HG03558 (cell line): ENCODE data around the gene DNAH5.

Experiments used
- ATAC-seq: cut with Tn5 transposase; IDR thresholded peaks from one replicate; pipeline ENCODE4 v1.9.1; 2021; ENCODE audit warnings: moderate number of reproducible peaks; ENCODE audit not compliant: unreplicated experiment; ENCODE audit errors: extremely low read depth

The DNAH5 gene

GRCh38 chr5:13941468-13941867, 3.0 kb downstream of the DNAH5 start:
- no peak for ATAC-seq

DNA sequence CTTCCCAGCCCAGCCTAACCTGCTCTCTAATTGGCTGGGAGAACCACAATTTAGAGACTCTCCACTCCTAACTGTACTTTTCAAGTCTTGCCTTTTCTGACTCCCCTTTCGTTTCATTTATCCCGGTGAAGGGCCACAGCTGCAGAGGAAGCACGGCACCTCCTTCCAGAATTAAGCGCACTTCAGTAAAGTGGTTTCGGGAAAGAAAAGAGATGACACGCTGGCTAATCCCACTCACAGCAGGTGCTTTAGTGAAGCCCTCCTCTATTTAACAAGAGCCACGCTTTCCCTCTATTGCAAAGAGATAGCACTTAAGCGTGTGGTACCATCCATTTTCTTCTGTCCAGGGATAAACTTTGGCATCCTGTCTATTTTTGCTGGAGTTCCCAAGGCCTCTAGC, 4.8 kb downstream of the DNAH5 start:
- ATAC-seq = no peak

DNA sequence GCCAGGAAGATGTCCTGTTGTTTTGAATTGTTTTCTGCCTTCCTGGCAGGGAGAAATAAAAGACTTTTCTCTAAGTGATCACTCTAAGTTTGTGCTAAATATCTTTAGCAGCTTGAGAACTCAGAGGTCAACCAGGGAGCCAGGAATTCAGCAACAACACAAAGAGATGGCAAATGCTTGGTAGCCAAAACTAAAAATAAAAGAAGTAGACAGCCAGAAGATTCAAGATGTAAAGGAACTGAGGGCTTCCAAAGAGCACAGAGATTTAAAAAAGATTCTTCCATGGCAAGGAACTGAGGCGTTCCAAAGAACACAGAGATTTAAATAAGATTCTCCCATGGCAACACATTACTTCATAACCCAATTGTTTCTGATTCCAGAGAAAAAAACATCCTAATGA, 9.6 kb downstream of the DNAH5 start:
- no peak for ATAC-seq

GRCh38 chr5:13934125-13934524, 10.4 kb downstream of the DNAH5 start:
- no peak for ATAC-seq

GRCh38 chr5:13932561-13932960, 11.9 kb downstream of the DNAH5 start:
- no peak for ATAC-seq

DNA sequence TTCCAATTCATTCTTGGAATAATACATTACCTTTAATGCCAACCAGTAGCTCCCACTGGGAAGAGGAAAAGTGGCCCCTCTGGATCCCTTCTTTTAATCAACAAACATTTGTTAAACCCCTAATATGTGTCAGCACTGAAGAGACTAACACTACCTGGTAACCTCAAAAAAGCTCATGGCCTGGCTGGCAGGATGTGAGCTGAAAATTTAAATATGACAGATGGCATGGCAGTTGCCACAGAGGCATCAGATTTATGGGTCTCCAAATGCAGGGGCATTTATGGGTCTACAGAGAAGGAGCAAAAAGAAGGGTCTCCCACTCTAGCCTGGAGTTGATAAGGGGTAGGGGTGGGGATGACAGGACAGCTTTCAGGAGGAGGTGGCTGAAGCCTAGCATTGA, 12.5 kb downstream of the DNAH5 start:
- ATAC-seq = no peak

- ATAC-seq = no peak
Observed at GRCh38 chr5:13930541-13931171, 13.8 kb downstream of the DNAH5 start.

DNA sequence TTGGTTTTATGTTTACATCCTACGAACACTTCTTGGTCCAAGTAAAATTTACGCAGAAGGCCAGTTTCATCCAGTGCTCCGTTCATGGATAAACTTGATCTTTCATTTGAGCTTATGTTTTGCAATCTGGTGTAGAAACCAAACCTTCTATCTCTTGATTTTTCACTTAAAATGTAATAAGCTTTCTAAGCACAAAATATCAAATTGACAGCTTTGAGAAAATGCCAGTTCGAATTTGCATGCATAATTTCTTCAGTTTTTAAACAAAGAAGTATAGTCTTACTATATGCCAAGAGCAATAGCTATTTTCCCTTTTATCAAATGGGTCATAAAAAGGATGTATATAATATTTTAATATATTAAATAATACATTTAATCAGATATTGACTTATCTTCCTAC, 17.8 kb downstream of the DNAH5 start:
- no peak for ATAC-seq

GRCh38 chr5:13921578-13921977, 22.9 kb downstream of the DNAH5 start:
- ATAC-seq = no peak

DNA sequence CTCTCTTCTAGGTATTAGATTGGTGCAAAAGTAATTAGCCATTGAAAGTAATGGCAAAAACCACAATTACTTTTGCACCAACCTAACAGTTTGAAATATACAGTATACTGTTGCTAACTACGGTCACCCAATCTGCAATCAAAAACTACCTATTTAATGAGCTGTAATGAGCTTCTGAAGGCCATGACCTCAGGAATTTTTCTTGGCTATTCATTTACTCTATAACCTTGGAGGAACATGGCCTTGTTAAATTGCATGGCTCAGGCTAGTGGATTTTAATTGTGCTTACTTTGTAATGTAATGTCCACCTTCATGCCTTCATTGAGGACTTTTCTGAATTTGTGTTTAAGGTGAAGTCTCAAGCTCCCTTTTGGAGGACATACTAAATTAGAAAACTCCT, 24.7 kb downstream of the DNAH5 start:
- no peak for ATAC-seq

DNA sequence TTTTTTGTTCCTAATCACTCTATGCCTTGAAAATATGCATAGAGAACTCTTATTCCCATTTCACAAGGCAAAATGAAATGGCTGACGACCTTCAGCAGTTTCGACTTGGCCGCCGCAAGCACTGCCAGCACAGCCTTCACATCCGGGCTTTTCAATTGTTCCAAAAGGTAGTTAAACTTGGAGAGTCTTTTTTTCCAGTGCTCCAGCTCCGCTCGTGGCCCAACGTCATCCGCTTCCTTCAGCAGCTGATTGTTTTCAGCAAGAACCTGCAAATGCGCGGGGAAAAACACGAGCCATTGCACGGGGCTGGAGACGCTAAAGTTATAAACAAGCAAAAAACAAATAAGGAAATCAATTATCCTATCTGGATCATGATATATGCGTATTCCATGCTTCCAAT, 25.4 kb downstream of the DNAH5 start:
- no peak for ATAC-seq

DNA sequence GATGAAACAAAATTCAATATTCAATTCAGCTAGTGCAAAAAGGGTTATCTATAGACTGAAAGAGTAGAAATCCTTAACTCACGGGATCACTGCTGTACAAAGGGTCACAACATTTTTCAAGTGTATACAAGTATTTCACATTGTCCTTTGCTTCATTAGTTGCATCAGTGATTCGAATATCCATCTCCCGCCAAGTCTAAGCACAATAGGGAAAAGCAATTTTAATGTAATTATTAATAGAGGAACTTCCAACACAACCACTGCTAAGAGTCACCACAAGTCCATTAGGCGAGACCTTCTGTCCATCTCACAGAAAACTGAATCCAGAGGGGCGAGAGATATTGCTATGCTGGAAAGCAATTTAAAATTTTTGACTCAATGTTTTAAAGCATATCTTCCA, 27.4 kb downstream of the DNAH5 start:
- ATAC-seq = no peak

DNA sequence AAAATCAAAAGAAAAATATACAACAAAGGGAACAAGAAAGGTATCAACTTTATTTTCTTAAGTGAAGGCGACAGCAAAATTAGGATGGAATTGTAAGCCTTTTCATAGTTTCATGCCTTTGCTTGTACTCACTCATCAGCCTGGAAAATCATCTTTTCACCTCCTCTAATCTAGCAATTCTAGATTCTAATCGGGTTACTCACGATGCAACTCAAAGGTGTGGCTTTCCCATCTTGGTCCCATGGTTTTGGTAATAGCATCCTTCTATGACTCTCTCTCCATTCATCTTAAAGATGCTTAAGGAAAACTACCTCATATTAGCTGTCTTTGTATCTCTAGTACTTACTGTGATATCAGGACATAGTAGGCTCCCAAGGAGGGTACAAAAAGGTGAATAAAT, 30.5 kb downstream of the DNAH5 start:
- ATAC-seq = no peak

GRCh38 chr5:13910637-13911288, 33.7 kb downstream of the DNAH5 start:
- no peak for ATAC-seq

DNA sequence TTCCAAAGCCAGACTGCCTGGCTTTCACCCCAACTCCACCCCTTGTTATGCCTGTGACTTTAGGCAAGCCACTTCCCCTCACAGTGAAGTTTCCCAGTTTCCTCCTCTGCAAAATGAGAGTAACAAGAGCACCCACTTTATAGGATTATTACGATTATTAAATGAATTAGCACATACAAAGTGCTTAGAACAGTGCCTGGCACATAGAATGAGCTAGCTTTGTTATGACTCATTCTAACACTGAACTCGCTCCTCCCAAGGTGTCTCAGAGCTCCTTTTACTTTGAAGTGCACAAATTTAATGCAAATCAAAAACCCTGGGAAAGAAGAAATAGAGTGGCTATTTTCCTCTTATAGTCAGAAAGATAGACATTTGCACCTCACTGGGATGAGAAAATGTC, 34.3 kb downstream of the DNAH5 start:
- ATAC-seq = no peak

- ATAC-seq = no peak
Observed at GRCh38 chr5:13909271-13909670, 35.2 kb downstream of the DNAH5 start.

GRCh38 chr5:13898569-13898968, 45.9 kb downstream of the DNAH5 start:
- no peak for ATAC-seq

GRCh38 chr5:13878357-13878756, 66.1 kb downstream of the DNAH5 start:
- no peak for ATAC-seq

DNA sequence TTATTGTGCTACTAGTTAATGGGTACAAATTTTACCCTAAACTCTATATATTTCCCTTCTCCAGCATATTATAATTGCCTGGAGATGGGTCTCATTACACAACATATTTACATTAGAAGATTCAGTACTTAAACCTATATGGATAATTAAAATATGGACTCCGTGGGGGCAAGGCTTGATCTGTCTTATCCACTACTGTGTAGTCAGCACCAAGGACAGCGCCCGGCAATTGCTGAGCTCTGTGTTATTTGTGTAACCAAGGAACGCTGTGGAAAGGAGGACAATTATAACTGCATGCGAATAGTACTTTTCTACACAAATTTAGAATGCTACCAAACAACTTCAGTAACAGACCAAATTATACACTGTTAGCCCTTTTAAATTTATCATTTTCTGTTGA, 77.7 kb downstream of the DNAH5 start:
- no peak for ATAC-seq

GRCh38 chr5:13865312-13865711, 79.2 kb downstream of the DNAH5 start:
- no peak for ATAC-seq

DNA sequence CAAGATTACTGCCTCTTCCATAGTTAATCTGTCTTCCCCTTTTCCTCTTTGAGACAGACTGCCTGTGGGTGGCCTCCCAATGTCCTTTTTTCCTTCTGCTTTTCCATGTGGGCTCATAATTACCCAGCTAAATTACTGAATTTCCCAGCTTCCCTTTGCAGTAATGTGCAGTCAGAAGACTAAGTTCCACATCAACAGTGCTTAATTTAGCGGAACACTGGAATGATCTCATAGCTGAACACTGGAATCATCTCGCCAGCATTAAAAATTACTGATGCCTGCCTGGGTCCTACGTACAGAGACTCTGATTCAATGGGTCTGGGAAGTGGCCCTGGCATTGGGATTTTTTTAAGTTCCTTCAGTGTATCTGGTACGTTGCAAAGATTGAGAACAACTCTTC, 84.3 kb downstream of the DNAH5 start:
- no peak for ATAC-seq

DNA sequence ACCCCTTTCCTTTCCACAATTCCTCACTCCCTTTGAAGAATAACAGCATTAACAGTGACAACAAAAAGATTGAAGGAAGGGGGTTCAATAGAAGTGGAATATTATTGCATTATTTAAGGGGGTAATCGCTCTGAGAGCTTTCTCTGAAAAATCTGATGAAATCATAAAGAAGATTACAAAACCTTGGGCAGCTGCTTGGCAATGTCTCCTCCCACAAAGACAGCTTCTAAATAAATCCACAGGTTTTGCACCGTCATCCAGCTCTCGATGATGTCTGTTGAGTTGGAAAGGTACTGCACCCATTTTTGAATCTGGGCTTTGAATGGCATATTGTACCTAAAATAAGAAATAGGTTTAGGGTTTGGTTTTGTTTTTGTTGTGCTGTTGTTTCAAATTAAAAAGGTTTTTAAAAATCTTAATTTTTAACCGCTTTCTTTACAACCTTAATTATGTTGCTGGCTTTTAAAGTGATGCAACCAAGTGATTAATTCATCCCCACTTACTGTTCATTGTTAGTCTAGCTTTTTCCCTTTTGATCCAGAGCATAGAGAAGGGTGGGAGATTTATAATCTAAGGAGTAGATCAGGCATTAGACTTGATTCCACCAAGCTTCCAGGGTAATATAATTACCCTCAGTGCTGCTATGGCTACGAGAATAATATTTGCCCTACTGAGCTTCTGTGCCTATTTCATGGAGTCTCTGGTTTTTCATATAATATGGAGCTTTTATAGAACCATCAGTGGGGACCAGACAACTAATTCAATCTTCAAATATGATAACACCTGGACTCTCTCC, 85.0 kb downstream of the DNAH5 start:
- ATAC-seq = no peak
